ENCODE measurements around the gene UCKL1.
"Not testable (repeated sequence)": the region's sequence is repeated elsewhere in the genome, so short reads cannot be mapped to it uniquely, and the experiment has no call there.

Gene UCKL1

DNA sequence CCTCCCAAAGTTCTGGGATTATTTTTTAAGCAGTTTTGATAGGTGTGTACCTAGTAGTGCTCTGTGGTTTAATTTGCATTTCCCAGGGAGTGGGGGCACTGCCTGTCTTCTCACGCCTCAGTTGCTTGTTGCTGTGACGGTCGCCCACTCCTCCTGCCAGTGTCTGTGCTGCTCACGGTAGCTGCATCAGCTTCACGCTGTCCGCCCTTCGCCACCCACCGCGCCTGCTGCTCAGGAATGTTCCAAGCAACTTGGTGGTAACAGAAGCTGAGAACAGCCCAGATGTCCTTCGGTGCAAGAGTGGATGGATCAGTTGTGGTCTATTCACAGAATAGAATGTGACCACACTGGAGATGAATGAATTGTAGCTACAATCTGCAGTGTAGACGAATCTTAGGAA, 38.4 kb downstream of the UCKL1 start:
- no peak for DNase-seq

DNA sequence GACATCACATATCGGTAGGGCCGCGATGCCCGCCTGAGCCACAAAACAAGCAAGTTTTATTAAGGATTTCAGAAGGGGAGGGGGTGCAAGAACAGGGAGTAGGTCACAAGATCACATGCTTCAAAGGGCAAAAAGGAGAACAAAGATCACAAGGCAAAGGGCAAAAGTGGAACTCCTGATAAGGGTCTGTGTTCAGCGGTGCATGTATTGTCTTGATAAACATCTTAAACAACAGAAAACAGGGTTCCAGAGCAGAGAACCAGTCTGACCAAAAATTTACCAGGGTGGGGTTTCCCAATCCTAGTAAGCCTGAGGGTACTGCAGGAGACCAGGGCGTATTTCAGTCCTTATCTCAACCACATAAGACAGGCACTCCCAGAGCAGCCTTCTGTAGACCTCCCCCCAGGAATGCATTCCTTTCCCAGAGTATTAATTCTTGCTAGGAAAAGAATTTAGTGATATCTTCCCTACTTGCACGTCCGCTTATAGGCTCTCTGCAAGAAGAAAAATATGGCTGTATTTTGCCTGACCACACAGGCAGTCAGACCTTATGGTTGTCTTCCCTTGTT, 39.8 kb downstream of the UCKL1 start:
- DNase-seq, result not testable (repeated sequence)

DNA sequence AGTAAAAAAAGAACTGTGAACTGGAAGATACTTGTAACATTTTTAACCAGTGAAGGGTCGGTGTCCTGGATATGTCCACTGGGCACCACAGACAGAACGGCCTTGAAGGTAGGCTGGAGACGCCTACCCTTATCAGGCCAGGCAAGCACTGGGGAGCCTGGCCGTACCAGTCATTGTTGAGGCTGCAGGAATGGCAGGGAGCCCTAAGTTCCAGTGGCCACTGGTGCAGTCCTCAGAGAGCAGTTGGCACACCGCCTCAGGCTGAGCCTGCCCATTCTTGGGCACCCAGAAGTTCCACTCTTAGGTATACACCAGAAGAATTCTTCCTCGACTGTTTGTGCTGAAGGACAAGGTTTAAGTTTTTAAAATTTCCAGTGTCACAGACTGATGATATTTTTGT, 40.7 kb downstream of the UCKL1 start:
- DNase-seq, result no peak

DNA sequence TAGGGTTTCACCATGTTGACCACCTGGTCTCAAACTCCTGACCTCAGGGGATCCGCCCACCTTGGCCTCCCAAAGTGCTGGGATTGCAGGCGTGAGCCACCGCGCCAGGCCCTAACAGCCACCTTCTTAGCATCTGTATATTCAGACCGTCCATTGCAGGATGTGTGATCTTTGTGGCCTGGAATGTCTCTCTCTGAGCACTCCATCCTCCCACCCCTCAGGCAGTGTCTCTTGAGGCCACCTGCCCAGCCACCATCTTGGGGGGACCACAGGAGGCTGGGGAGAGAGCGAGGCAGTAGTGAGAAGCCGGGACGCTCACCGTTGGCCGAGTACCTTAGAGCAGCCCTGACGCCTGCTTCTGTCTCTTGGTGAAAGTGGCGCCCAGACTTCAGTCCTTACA, 42.4 kb downstream of the UCKL1 start:
- no peak for DNase-seq

DNA sequence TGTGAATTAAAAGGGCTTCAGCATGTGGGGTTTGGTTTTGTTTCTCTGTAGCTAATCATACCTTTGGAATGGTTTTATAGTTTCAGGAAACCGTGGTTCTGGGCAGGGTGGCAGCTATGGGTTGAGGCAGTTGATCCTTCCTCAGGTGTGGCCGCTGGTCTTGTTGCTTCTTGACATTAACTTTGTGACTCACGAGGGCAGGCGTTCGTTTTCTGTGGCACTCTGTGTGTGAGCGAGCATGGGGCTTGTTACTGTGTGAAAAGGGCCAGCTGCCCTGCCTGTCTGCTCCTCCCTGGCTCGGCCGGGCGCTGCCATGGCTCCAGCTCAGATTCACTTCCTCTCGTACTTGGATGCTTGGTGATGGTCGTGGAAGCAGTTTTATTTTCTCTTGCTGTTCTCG, 45.0 kb downstream of the UCKL1 start:
- no peak for DNase-seq

DNA sequence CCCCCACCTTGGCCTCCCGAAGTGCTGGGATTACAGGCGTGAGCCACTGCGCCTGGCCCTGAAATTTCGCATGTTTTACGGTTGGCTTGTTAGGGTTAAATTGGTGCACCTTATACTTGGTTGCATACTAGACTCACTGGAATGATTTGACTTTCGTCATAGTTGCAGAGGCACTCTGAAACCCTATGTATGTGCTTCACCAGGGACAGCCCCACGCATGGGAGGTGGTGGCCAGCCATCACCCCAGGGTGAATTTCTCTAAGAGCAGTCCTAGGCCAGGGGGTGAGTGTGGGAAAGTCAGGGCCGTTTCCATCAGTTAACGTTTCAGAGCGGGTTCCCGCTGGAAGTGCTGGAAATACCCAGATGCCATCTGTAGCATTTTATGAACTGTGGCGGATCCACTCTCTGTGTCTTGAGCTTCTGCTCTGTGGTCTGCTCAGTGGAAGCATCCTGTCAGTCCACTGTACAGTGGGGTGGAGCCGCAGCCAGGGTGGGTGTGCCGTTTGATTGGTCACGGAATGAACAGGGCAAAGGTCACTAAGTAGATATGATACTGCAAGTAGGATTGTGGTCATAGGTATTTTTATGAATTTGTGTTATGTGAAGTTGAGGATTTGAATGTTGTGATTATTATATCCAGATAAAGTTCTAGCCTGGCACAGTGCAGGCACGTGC, 48.1 kb downstream of the UCKL1 start:
- DNase-seq, result no peak

DNA sequence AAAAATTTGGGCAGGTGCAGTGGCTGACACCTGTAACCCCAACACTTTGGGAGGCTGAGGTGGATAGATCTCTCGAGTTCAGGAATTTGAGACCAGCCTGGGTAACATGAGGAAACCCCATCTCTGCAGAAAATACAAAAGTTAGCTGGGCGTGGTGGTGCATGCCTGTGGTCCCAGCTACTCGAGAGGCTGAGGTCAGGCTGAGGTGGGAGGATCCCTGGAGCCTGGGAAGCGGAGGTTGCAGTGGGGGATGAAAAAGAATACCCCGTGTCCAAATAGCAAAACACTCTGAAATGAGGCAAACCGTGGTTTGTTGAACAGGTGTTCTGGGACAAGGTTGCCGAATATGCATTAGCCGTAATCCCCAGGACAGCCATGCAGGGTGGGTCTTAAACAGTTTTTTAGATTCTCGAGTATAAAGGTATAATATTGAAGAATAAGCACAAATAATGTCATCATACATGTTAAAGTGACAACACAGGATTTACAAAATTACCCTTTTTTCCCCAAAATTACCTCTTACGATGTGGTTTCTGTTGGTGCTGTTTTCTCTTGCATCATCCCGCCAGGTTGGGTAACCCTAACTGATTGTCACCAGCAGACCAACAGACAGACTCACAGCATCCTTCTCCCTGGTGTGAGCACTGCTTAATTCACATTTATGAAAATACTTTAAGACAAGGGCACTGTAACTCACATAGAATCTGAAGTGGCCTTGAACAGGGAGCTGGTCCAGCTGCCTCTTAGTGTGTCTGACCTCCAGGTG, 52.2 kb downstream of the UCKL1 start:
- DNase-seq, result no peak

DNA sequence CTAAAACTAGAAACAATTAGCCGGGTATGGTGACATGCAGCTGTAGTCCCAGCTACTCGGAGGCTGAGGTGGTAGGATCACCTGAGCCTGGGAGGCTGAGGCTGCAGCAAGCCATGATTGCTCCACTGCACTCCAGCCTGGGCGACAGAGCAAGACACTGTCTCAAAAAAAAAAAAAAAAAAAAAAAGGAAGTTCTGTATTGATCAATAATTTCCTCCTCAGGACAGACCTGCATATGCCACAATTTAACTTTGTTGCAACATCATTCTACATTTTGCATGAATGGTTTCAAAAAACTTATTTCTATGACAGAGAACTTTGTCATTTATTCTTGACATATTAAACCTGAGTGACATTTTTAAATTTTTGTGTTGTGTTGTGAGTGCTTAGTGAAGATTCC, 55.8 kb downstream of the UCKL1 start:
- no peak for DNase-seq

DNA sequence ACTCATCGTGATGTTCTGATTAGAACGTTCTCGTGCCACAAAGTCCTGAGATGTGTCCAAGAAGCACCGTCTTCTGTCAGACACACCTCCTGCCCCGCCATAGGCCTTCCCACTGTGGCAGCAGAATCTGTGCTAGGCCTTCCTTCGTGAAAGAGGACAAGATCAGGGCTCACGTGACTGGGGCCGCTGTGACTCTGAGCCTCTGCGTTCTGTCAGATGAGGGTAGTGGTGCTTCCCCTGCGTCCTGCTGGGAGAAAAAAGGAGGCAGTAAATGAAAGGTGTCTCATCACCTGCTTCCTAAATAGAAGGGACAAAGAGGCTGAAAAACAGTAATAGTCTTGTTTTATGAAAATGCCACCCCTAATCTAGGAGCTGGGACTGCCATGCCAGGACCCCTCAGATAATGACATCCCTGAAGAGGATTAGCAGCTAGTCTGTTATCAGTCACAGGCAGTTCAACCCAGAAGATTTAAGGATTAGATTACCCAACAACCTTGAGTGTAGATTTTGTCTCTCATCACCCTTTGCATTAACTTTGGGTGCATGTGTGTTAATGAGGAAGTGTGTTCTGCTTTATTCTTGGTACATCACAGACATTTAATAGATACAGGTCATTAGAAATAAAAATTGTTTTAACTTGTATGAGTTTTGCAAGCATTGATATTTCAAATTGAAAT, 57.2 kb downstream of the UCKL1 start:
- no peak for DNase-seq

DNA sequence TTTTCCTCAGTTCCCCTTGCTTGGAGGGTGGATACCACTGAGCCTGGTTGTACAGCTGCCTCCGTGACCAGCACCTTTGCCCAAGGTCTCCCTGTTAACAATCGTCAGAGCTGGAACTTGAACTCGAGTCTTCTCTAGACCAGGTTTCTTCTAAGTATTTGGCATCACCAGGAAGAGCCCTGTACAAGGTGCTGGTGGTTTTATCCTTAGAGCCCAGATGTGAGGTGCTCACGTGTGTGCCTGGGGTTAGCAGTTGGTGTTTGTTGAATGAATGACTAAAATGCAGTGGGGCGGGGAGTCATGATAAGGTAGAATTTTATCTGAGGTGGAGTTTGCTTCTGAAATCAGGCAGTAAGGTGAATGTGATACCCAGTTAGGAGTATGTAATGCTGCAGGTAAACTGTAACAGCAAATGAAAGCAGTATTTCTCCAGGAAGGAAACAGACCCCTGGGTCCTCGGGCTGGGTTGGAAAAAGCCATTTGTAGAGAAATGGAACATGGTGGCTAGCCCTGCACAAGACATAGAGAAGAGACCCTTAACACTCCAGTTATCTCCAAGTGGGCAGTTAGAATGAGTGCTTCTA, 58.1 kb downstream of the UCKL1 start:
- no peak for DNase-seq

DNA sequence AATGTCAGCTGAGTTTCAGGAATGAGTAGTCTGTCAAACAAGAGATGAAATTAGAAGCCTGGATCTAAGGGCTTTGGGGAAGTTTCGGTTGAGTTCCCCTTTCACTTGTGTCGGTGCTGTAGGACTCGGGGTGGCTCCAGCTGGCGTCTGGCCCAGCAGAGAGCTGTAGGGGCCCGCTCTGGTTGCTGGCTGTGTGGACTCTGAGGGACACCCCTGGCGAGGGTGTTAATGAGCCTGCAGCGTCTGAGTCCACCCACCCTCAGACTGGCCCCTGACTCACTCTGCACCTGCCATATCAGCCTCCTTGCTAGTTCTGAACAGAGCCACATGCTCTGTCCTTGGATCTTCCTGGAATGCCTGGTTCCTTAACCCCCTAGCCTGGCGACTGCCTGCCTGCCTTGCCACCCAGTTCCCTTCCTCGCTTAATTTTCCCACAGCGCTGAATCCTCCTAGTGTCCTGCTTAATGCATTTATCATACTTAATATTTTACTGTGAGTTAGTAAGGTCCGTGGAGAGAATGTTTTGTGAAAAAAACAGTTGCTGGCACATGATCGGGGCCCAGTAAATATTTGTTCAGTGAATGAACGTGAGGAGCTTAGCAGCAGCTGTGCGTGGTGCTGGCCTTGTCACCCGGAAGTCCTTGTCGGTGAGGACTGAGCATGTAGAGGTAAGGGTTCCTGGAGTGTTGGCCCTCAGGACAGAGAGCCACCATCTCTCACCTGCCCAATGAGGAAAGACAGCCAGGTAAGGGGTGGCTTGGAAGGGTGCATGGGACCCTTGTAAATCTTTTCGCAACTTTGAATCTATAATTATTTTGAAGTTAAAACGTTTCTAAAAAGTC, 59.7 kb downstream of the UCKL1 start:
- DNase-seq, result no peak

DNA sequence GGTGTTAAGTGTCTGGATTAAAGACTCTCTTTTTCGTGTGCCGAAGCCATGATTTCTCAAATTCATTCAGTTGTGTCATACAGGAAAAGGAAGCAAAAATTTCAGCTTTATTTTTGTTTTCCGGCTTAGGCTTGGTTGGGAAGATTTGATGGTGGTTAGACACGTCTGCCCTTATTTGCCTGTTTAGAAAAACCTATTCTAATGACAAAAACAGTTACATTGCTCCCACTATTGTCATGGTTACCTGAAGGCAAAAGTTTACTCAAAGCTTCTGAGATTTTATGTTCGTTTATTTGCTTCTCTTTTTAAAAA, 60.3 kb downstream of the UCKL1 start:
- DNase-seq, result no peak

DNA sequence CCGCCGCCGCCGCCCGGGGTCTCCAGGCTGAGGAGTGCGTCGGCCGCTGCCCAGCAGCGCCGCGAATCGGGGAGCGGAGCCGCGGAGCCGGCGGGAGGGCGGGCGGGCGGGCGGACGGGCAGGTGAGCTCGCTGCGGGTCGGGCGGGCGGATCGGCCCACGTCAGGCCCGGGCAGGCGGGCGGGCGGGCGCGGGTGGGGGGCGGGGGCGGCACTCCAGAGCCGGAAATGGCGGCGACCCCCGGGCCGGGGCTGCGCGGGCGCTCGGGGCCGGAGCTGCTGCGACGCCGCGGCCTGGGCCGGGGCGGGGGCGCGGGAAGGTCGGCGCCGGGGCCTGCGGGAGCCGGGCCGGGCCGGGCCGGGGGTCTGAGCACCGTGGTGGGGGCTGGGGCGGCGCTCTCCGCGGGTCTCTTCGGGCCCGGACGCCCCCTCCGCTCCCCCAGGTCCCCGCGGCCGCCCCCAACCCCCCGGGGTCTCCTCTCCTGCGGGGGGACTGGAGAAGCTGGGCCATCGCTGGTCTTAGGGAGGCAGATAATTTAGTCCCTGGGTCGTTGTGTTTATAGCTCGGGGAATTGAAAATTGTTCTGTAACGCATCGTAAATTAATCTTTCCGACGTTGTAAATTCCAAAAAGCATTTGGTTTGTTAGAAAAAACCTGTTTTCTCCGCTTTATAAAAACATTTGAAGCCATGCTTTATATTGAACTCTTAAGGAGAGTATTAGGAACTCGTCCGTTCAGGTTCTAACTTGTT, 60.8 kb downstream of the UCKL1 start:
- no peak for DNase-seq

DNA sequence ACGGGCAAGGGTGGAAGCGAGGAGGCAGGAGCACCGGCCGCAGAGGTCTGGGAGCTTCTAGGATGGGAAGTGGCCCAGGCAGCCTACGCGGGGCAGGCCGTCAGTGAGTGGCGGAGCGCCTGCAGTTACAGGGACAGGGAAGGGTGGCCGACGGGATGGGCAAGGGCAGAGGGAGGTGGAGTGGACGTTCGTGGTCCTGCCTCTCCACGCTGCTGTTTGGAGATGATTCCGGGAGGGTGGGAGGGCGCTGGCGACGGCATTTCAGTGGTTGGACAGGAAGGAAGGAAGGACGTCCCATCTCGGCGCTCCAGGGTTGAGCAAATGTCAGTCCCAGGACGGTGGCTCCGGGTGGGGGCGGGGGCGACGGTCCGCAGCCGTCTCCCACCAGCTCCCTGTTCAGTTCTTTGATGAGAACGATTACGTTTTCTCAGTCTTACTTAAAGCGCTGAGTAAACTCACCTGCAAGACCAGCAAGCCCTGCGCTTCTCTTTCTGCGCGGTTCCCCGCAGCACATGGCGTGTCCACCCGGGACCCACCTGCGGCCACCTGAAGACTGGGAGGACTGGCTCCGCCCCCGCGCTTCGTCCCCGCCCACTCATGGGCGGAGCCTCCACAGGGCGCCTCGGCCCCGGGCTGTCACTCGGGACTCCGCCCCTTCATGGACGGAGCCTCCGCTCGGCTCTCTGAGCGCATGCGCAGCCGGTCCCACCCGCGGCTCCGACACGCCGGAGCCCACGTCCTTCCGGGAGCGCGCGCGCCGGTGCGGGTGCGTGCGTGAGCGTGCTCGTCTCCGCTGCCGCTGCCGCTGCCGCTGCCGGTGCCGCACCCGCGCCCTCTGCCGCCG, 61.6 kb downstream of the UCKL1 start, which contains the start of gene DNAJC5:
Gene DNAJC5 (plus strand): TSS at position 769 of the 844 bp plus-strand sequence. CDS start 33,220 bp downstream, outside the sequence.
- peak; percentile 93 to 96 for DNase-seq

DNA sequence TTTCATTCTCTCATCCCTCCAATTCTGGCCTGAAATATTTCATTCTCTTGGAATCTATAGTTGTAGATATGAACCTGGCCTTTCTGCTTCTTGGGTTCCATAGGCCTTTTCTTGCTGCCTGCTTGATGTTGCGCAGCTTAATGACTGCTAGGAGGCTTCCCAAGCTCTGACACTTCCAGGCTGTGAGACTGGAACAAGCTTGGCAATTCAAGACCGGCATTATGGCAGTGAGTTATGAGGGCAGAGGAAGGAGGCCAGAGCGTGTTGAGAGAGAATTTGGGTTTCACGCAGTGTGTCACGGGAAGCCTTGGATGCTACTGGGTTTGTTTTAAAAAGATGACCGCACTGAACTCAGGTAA, 62.2 kb downstream of the UCKL1 start:
- no peak for DNase-seq

DNA sequence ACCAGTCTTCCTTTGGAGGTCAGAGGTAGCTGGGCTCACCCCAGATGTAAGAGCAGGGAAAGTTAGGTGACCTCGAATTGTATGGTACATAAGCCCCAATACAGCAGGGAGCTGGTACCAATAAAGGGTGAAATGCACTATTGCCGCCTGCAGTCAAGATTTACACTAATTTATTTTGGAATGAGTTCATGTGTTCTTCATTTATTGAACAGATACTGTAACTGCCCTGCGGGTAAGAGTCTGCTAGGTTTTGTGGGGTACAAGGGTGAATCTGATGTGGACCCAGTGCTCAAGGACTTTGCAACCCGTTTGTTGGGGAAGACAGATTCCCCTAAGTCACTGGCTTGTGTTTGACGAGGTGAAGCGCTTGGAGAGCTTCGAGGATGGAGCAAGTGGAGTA, 63.8 kb downstream of the UCKL1 start:
- DNase-seq, result no peak

DNA sequence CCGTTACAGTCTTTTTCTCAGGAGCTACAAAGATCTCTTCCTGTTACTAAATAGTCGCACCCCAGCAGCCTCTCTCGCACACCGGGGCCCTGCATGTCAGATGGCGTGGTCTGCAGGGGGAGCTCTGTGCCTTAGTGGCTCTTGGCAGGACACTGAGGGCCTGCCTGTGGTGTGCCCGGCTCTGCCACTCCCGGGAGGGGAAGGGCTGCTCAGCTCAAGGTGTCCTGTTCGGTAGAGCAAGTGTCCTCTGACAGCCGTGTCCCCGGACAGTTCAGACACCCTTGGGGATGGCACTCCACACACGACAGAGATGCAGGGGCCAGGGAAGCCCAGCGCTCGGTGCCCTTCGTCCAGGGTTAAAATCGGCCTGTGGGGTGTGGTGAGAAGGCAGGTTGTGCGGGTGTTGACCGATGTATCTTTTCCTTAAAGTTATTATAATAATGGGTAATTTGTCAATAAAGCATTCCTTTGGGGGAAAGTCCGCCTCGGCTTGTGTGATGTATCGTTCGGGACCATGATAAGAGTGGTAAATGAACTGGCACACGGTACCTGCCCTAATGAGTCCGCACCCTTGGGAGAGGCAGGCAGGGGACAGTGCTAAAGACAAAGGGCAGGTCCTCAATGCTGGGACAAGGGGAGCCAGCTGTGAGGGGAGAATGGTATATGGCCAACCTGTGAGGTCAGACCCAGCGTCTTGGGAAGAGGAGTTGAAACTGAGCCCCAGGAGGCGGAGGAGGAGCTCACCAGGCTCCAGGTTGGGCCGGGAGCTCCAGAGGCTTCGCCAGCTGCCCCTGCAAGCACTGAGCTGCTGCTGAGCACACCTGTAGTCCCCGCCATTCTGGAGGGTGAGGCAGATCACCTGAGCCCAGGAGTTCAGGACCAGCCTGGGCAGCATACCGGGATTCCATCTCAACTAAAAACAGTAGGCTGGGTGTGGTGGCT, 64.9 kb downstream of the UCKL1 start:
- no peak for DNase-seq

DNA sequence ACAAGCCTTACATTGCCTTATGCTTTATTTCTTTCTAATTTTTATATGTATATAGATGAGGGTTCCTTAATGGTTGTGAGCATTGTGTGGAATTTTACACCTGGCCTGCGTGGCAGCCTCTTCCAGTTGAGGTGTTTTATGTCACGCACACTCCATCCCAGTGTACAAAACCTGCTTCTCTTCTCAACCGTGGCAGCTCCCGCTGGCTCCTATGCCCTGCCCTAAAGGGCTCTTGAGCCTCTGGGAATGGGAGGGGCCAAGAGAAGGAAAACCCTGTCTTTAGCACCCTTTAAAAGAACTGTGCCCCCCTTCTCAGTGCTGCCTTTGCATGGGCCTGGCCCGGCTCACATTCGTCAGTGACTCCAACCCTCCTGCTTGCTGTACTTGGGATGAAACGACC, 65.6 kb downstream of the UCKL1 start:
- no peak for DNase-seq

DNA sequence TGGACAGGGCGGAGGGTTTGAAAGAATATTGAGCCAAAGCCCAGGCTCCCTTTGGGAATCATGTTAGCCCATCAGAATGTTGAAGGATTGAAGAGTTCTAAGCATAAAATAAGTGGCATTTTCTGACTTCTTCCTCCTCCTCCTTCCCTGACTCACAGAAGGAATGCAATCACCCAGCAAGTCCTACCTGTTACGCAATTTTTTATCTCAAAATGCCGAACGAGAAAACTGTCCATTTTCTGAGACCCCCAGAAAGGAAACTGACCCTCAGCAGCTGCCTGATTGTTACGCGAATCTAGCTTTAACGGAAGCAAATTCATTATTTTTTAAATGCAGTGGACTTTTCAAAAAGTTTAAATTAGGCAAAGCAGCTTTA, 66.0 kb downstream of the UCKL1 start:
- no peak for DNase-seq
